Measurements from ENCODE around the gene ADAM10. TPM values are rescaled to one million over a fixed set of nuclear protein-coding genes. Genes with fewer than 3 reads are reported as not detected.

Gene ADAM10
- polyA plus RNA-seq, 4 donors: 141 to 284 (median 240) TPM

DNA sequence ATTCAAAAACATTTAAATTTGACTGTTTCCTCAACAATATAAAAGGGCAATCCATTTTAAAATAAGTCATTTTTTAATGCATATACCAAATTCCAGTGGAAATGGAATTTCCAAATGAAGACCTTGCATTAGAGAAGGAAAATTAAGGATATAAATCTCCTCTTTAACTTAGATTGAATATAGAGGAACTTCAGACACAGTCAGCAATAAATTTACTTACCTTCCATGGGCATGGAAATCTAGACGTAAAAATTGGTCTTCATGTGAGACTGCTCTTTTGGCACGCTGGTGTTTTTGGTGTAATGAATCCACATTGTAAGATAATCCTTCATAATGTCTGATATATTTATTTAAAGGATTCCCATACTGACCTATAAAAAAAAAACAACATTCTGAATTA is 32.1 kb downstream of the ADAM10 start:
- no peak for DNase-seq (ENCODE audit: low read depth in 4 of 4, low spot score in 3 of 4)

DNA sequence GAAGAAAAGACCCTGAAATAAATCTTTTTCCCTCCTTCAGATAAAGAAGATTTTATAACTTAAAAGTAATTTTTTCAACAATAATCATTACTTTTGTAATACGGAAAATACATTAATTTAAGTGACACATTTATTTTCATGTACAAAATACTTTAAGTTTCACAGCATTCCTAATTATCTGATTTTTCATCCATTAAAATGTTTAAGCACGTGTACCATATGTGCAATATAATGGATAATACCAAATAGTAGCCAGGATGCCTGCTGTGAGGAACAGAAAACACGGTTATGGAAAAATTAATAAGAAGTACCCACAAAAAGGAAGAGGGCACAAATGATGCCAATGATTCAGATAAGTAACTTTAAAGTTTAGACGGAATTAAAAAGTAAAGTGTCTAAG is 33.5 kb downstream of the ADAM10 start:
- no peak for DNase-seq (ENCODE audit: low read depth in 4 of 4, low spot score in 3 of 4)

DNA sequence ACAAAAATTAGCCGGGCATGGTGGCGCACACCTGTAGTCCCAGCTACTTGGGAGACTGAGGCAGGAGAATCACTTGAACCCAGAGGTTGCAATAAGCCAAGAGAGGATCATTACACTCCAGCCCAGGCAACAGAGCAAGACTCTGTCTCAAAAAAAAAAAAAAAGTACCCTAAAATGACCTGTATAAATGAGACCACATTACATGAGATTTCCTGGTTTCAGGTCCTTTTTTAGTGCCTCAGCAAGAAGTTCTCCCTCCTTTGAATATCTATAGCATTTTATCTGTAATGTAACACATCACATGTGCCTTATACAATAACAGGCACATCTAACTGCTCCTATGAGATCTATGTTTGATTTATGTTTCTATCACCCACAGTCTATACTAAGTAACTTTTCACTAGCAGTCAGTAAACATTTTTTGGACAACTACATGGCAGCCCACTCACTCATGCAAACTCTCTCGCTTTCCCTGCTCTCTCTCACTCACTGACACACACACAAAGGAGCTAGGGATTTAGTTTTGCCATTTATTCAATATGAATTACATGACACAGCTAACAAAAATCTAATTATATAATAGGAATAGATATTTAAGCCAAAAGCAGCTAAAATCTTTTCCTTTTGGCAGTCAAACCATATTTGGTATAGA is 34.1 kb downstream of the ADAM10 start:
- DNase-seq (ENCODE audit: low read depth in 4 of 4, low spot score in 3 of 4): no peak

DNA sequence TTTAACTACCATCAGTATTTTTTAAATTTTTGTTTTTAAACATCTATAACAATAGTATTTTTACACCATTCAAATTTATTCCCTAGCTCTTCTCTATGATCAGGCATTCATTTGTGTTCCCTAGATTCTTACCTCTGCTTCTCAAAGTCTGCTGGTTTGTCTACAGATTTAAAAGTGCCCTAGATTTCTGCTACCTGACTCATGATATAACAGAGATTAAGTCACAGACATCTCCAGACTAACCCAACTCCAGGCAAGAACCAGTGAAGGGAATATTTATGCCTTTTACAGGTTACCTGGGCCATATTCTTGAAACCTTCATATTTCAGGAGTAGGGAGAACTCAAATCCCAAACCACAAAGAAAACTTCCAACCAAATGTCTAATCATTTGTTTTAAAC is 38.8 kb downstream of the ADAM10 start:
- DNase-seq (ENCODE audit: low read depth in 4 of 4, low spot score in 3 of 4): no peak

DNA sequence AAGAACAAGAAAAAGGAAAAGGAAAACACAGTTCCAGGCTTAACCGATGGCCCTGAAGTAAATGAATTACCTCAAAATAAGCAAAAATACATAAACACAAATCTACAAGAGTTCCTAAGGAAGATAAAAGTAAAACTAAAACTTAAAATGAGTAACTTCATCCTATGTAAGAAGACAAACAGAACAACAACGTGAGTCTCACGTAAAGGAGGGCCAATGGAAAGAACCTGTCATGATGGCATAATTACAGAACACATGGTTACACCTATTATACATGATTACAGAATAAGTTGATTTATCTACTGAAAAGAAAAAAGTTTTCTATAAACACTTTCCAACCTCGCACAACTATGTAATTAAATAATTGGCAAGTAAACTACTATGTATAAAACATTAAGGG is 42.1 kb downstream of the ADAM10 start:
- DNase-seq (ENCODE audit: low read depth in 4 of 4, low spot score in 3 of 4): no peak

DNA sequence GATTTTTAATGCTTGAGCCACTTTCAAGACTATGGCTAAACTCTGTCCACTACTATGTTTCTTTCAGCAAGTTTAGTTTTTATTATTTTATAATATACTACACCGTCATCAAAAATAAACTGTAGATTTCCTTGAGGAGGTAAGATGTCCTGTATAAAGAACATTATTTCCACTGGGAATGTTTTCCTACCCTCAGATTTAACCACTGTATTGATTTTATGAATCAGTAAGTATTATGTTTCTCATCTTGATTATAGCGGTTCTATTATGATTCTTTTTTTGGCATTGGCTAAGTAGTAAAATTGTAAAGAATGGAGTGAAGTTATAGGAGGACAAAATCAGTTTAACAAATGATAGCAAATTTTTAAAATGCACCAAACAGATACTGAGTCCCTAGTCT is 44.4 kb downstream of the ADAM10 start:
- DNase-seq (ENCODE audit: low read depth in 4 of 4, low spot score in 3 of 4): no peak

DNA sequence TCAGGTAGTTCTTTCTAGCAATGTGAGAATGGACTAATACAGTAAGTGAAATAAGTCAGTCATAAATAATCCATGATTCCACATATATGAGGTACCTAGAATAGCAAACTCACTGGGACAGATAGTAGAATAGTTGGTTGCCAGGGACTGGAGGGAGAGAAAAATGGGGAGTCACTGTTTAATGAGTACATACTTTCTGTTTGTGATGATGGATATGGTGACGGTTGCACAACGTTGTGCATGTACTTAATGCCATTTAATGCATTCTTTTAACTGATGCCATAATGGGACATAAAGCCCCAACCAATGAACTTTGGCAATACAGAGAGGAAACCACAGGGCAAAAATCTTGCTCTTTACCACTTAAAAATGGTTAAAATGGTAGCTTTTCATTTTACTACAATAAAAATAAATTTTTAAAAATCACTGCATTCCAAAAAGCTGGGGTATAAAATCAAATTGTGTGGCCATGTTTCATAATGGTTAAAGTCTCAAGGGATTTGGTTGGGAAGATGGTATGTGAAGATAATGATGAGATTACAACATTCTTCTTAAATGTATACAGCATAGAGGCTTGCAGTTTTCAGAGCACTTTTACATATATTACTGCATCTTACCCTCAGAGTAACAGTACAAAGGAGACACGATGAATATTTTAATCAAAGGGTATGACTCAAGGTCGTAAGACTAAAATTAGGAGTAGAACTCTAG is 45.2 kb downstream of the ADAM10 start:
- DNase-seq (ENCODE audit: low read depth in 4 of 4, low spot score in 3 of 4): no peak

DNA sequence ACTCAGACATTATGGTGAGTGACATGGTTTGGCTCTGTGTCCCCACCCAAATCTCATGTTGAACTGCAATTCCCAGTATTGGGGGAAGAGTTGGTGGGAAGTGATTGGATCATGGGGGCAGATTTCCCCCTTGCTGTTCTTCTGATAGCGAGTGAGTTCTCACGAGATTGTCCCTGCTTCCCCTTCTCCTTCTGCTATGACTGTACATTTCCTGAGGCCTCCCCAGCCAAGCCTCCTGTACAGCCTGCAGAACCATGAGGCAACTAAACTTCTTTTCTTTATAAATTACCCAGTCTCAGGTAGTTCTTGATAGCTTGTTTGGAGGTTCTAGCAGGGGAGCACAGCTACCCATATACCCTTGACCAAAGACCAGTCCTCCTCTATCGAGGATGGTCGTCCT is 45.9 kb downstream of the ADAM10 start:
- DNase-seq (ENCODE audit: low read depth in 4 of 4, low spot score in 3 of 4): no peak

DNA sequence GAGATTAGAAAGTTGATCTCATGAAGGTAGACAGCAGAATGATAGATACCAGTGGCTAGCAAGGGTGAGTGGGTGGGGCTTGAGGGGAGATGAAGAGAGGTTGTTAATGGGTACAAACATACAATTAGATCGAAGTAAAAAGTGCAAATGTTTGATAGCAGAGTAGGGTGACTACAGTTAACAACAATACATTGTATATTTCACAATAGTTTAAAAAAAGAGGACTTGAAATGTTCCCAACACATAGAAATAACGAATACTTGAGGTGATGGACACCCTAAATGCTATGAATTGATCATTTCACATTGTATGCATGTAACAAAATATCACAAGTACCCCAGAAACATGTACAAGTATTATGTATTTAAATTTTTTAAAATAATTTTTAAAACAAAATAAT is 47.3 kb downstream of the ADAM10 start:
- DNase-seq (ENCODE audit: low read depth in 4 of 4, low spot score in 3 of 4): no peak

DNA sequence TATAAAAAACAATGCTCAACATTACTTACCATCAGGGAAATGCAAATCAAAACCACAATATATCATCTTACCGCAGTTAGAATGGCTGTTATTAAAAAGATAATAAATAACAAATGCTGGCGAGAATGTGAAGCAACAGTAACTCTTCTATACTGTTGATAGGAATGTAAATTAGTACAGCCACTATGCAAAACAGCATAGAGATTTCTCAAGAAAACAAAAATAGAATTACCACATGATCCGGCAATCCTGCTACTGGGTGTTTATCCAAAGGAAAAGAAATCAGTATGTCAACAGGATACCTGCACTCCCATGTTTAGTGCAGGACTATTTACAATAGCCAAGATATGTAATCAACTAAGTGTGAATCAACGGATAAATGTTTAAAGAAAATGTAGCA is 48.1 kb downstream of the ADAM10 start:
- DNase-seq (ENCODE audit: low read depth in 4 of 4, low spot score in 3 of 4): no peak

DNA sequence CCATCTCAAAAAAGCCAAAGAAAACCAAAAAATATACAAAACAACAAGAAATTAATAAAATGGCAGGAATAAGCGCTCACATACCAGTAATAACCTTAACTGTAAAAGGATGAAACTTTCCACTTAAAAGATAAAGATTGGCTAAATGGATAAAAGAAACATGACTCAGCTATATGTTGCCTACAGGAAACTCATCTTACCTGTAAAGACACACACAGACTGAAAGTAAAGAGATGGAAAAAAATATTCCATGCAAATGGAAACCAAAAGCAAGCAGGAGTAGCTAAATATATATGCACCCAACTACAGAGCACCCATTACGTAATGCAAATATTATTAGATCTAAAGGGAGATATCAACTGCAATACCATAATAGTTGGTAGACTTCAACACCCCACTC is 49.7 kb downstream of the ADAM10 start:
- DNase-seq (ENCODE audit: low read depth in 4 of 4, low spot score in 3 of 4): no peak

DNA sequence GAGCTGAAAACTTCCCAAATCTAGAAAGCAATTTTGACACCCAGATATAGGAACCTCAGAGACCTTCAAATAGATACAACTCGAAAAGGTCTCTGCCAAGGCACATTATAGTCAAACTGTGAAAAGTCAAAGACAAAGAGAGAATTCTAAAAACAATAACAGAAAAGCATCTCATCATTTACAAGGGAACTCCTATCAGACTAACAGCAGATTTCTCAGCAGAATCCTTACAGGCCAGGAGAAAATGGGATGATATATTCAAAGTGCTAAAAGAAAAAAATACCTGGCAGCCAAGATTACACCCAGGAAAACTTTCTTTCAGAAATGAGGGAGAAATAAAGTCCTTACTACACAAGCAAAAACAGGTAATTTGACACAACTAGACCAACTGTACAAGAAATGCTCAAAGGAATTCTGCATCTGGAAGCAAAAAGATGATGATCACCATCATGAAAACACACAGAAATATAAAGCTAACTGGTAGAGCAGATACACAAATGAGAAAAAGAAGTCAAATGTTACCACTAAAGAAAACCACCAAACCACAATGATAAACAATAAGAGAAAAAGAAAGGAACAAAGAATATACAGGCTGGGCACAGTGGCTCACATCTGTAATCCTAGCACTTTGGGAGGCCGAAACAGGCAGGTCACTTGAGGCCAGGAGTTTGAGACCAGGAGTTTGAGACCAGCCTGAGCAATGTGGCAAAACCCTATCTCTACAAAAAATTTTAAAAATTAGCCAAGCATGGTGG is 50.4 kb downstream of the ADAM10 start:
- DNase-seq (ENCODE audit: low read depth in 4 of 4, low spot score in 3 of 4): no peak

DNA sequence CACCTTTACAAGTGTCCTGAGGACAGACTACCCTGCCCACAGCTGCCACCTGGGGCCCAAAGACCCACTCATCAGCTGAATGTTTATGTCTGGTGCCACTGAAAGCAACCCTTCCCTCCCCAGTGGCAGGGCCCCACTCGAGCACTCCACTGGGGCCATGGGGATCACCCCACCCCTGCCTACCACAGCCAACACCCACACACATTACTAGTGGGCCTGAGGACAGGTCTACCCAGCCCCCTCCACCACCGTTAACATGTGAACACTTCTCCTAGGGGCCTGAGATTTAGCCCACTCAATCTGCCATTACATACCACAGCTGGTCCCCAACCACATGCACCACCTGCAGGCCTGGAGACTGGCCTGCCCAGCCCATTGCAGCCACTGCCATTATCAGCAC is 52.3 kb downstream of the ADAM10 start:
- DNase-seq (ENCODE audit: low read depth in 4 of 4, low spot score in 3 of 4): no peak

DNA sequence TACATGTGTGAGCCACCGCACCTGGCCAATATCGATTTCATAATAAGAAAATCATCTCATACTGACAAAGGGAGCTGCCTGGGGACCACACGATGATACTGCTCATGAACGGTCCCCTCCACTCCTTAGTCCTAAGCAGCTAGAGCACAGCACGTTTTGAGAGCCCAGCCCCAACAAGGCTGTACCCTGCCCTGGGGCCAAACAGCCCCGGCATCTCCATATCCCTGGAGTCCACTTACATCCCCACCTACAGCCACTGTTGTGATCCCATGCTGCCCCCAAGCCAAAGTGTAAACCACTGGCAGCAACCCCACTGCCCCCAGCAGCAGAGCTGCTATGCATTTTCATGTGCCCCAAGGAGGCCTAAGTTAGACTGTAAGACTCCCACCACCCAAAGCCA is 52.8 kb downstream of the ADAM10 start:
- no peak for DNase-seq (ENCODE audit: low read depth in 4 of 4, low spot score in 3 of 4)

DNA sequence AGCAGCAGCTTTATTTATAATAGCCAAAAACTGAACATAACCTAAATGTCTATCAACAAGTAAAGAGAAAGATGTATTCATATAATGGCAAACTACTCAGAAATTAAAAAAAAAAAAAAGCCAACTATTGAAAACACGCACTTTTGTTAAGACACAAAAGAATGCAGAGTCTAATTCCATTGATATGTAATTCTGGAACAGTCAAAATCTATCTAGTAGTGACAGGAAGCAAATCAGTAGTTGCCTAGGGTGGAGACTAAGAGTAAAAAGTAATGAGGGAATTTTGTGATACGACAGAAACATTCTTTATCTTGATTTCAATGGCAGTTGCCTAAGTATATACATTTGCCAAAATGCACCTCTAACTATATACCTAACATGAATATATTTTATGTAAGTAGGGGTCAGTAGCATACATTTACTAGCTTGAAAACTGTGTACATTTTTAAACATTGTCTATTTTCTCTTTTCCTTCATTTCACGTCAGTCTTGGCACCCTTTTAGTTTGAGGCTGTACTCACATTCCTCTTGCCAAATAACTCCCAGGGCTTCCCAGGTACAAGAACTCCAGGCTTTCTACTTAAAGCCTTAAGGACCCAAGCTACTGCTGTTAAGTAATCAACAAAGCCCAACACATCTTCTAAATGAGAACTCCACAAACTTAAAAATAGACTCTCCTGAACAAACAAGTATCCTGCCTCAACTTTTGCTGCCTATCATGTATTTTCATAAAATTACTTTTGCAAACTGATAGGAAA is 54.7 kb downstream of the ADAM10 start:
- no peak for DNase-seq (ENCODE audit: low read depth in 4 of 4, low spot score in 3 of 4)

DNA sequence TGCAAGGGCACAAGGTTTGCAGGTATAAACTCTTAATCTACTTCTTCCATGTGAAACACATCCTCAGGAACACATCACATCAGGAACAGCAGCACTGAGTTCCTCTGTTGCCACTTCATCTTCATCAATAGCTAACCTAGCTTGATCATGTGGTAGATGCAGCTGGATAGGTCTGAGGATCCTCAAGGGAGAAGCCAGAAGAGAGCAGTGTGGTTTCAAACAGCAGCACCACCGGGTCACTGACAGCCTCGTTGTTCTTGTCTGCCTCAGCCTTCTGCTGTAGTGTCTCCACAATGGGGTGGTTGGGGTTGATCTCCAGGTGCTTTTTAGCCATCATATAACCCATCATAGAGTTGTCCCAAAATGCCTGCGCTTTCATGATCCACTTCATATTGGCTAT is 58.8 kb downstream of the ADAM10 start:
- no peak for DNase-seq (ENCODE audit: low read depth in 4 of 4, low spot score in 3 of 4)

DNA sequence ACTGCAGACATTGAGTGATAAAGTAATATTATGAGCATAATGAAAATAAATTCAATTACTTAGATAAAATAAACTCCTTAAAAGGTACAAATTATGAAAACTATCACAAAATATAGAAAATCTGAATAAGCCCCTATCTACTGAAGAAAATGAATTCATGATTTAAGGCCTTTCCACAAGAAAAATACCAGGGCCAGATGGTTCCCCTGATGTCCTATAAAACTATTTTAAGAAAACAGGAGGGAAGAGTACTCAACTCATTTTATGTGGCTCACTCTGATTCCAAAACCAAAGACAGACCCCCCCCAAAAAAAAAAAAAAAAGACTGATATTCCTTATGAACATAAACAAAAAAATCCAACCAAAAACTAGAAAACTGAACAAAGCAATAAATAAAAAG is 59.9 kb downstream of the ADAM10 start:
- no peak for DNase-seq (ENCODE audit: low read depth in 4 of 4, low spot score in 3 of 4)

DNA sequence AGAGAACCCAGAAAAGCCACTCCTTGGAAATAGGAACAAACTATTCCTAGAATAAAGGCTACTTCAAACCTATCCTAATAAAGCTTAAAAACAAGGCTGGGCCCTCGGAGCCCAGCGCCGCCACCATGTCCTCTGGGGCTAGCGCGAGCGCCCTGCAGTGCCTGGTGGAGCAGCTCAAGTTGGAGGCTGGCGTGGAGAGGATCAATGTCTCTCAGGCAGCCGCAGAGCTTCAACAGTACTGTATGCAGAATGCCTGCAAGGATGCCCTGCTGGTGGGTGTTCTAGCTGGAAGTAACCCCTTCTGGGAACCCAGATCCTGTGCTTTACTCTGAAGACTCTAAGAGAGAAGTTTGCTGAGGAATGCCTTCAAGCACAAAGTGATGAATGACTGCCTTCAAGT is 63.2 kb downstream of the ADAM10 start:
- no peak for DNase-seq (ENCODE audit: low read depth in 4 of 4, low spot score in 3 of 4)

DNA sequence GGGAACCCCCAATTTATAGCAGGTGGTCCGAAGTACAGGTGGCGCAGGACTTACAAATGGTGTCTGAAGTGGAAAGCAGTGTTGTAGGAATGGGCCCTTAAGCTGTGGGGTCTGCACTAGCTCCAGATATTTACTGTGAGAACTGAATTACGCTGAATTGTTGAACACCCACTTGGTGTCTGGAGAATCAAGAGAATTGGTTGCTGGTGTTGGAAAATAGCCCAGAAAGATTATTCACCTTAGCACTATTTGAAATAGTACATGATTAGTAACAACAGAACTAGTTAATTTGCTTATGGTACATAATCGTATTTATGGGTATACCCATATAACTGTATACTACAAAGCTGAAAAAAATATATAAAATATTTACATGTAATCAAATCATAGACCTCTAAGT is 64.8 kb downstream of the ADAM10 start:
- DNase-seq (ENCODE audit: low read depth in 4 of 4, low spot score in 3 of 4): no peak

DNA sequence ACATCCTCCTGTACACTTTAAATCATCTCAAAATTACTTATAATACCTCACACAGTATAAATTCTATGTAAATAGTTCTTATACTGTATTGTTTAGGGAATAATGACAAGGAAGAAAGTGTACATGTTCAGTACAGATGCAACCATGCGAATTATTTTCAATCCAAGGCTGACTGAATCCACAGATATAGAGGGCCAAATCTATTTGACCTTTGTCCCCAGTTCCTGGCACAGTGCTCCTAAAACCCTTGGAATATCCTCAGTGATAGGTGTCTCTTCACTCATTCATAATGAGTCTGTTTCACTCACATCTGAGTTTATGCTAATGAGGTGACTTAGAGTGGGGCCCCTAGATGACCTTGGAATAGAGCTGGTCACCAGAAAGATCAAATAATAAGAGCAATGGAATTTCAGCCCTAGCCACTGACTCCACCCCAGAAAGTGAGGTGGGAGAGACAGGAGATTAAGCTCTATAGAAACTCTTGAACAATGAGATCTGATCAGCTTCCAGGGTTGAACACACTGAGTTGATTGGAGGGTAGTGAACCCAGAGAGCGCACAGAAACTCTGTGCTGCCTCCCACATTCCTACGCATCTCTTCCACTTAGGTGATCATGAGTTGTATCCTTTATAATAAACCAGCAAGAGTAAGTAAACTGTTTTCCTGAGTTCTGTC is 65.3 kb downstream of the ADAM10 start:
- DNase-seq (ENCODE audit: low read depth in 4 of 4, low spot score in 3 of 4): no peak

DNA sequence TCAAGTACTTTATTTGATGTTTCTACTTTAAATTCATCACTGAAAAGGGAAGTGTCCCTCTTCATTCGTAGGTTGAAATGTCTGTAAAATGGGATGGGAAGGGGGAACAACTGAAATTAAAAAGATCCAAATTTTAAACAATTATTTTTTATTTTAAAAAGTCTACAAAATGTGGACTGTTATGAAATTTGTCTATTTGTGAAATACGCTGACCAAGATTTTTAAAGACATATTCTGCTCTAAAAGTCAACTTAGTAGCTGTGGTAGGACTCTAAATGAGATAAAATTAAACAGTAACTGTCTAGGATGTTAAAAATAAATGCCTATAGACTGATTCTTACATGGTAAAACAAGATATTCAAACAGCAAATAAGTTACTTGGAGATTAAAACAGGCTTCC is 67.3 kb downstream of the ADAM10 start:
- DNase-seq (ENCODE audit: low read depth in 4 of 4, low spot score in 3 of 4): no peak
